Fibroblast of skin of left quadriceps (primary cell): ENCODE results near the gene ANO4.
"Not testable (repeated sequence)": the region's sequence is repeated elsewhere in the genome, so short reads cannot be mapped to it uniquely, and the experiment has no call there.

Experiments used
- DNase-seq, 2 experiments: peaks; one replicate each; pipeline ENCODE4 v3.0.0-alpha.2; 2013; ENCODE audit warnings: low read depth in 2 of 2

The ANO4 gene

DNA sequence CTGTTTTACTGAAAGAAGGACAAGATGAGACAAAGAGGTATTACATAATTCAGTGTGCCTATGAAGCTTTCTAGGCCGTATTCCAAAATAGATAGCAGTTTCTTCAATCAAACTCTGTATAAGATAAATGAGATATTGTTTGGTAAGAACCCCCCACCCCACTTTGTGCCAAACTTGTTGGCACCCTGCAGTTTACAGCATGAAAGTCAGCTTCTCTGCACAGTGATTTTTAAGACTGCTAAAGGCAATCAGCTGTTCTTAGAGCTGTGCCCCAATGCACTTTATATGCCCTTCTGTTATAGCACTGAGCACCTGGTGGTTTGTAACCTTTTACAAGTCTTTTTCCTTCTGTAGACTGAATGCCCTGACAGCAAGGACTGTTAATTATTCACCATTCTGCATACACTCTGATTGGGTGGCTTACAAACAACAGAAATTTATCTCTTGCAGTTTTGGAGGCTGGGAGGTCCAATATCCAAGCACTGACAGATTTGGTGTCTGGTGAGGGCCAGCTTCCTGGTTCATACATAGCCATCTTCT lies 76.7 kb downstream of the ANO4 start:
- DNase-seq, result no peak

DNA sequence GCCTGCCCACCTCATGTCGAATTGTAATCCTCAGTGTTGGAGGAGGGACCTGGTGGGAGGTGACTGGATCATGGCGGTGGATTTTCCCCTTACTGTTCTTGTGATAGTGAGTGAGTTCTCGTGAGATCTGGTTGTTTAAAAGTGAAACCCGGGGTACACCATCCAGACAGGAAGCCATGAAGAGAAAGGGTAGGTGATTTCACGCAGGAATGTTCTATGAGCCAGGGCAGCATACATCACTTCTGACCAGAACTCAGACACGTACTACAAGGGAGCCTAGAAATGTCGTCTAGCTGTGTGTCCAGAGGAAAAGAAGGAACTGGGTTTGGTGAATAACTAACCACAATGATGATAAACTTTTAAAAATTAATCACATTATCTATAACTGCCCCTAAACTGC lies 80.6 kb downstream of the ANO4 start:
- DNase-seq, result no peak

DNA sequence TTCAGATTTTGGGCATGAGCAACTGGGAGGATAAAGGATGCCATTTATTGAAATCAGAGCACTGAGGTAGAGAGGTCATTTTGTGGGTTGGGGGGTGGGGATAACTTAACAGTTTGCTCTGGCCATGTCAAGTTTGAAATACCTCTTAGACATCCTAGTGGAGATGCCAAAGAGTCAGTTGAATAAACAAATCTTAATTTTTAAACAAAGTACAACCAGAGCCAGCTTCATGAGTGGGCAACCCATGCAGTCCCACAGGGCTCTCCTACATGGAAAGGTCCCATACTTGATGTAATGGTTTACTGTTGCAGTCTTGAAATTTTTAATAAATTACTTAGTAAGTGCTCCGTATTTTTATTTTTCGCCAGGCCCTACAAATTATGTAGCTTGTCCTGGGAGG lies 81.2 kb downstream of the ANO4 start:
- DNase-seq, result no peak

DNA sequence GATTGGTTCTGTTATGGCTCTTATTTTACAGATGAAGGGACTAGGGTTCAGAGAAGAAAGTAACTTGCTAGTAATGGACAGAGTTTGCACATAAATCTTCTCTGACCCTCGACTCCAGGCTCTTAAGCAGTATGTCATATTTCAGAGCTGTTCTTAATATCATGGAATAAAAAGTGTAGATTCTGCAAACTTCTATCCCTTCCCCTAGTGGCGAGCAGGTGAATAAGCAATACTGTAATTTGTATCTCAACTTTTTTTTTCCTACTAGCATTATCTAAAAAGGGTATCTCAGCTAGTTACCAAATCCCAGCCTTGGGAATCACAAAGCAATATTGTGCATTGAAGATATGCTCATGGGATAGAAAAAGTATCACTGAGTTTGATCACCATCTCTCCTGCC lies 83.2 kb downstream of the ANO4 start:
- DNase-seq, result no peak

DNA sequence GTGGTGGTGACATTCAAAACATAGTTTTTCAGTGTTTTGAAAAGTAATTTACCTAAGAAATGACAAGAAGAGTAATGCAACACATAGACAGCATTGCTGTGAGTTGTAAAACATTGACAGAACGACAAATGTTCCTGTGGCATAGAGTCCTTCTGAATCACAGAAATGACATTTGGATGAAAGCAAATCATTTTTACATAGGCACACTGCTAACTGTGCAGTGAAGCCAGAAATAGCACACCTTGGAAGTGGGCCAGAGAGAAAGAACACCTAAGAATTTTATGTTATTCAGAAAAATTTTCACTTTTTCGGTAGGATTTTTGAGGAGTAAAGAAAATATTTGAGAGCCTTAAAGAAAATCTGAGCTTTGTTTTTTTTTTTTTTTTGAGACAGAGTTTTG lies 100.6 kb downstream of the ANO4 start:
- no peak for DNase-seq

DNA sequence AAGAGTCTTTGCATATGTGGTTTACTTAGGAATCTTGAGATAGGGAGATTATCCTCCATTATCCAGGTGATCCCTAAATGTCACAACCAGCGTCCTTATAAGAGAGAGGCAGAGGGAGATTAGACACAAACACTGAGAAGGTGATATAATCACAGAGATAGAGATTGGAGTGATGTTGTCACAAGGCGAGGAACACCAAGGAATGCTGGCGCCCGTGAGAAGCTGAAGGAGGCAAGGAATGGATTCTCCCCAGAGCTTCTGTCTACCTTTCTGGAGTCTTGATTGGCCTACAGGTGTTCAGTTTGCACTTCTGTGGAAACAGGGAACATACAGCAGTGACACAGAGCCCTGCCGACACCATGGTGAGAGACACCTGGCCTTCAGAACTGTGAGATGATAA lies 101.6 kb downstream of the ANO4 start:
- DNase-seq, result no peak

DNA sequence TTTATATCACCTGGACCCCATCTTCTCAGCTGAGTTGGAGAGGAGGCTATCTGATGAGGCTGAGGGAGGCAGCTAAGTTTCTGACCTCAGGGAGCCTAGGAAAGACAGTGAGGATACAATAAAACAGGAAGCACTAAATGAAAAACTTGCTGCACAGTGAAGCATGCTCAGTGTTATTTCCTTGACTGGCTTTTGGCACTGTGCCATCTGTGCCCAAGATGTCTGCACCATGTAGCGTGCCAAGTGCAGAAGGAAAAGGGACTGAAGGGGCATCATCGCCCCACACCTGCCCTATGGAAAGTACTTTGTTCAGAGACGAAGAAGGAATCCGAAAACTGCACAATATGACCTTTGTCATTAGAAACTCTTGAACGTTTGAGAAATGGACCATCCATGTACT lies 102.7 kb downstream of the ANO4 start:
- DNase-seq, result no peak

DNA sequence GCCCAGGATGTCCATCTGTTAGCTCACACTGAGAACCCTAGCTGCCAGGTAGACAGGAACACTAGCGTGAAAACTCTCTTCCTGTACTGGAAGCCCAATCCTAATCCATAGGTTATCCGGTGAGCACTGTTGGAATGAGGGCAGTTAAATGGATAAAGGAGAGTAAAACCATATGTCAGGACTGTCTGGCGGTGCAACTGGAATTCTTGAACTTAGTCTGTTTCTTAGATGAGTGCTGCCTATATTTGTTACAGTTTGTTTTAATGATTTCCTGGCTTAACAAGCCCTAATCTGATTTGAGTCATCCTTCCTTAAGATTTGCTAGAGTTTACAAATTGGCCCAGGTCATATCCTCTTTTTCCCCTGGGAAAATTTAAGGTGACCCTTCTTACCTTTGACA lies 104.7 kb downstream of the ANO4 start:
- no peak for DNase-seq

DNA sequence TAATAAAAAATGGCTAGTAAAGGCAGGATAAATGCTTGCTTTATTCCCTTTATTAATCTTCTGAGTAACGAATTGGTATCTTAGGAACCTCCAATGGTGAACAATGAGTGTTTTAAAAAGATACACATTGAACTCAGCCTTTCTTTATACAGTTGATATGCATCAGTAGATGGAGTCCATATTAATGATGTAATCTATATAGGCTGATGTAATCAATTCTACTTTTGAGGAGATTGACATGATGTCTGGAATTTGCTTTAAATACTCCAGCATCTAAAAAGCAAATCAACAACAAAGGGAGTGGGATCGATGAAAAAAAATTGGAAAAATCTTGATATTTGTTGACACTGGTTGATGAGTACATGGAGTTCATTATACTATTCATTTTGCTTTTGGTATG lies 106.2 kb downstream of the ANO4 start:
- DNase-seq, result no peak

DNA sequence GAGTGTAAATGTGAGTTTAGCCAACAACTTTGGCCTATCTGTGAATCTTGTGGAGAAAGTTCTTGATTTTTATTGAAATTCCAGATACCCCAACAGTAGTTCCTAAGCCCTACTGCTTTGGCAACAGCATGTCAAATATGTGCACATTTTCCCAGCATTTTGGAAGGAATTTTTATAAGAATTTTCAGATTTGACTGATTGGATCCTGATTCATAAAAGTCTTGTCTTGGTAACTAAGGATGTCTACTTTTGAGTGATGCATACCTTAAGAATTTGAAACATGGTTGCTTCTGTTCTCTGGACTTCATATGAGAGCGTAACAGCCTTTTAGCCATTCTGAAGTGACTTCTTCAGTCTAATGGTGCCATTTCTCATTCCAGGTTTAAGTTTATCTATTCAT lies 106.7 kb downstream of the ANO4 start:
- DNase-seq, result no peak

DNA sequence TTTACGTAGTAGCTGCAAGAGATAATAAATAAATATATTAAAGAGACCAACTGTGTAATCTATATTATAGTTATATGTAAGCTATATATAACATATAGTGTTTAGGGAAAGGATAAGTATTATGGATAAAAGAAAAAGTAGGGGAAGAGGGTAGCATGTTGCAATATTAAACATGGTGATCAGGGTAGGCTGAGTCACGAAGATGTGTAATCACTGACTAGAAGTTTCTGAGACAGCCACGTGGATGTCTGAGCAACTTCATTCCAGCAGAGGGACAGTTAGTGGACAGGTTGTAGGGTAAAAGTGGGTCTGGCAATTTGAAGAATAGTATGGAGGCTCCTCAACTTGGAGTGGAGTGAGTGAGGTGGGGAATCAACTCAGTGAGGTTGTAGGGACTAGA lies 109.7 kb downstream of the ANO4 start:
- no peak for DNase-seq

DNA sequence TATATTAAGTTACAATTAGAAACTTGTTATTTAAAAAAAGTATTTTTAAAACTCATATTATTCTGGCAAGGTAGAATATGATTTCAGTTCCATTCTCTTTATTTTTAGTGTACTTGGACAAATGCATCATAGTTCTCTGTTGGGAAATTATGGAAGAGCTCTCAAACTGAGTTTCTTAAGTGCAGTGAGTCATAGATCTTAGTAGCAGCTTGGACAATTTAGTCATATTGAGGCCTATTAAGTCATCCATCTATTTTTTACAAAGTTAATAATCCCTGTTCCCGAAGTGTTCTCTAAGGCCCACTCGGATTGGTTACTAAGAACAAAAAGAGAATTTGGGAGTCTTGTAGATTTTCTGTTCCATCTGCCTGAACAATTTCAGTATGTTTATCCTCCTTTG lies 113.9 kb downstream of the ANO4 start:
- DNase-seq, result no peak

DNA sequence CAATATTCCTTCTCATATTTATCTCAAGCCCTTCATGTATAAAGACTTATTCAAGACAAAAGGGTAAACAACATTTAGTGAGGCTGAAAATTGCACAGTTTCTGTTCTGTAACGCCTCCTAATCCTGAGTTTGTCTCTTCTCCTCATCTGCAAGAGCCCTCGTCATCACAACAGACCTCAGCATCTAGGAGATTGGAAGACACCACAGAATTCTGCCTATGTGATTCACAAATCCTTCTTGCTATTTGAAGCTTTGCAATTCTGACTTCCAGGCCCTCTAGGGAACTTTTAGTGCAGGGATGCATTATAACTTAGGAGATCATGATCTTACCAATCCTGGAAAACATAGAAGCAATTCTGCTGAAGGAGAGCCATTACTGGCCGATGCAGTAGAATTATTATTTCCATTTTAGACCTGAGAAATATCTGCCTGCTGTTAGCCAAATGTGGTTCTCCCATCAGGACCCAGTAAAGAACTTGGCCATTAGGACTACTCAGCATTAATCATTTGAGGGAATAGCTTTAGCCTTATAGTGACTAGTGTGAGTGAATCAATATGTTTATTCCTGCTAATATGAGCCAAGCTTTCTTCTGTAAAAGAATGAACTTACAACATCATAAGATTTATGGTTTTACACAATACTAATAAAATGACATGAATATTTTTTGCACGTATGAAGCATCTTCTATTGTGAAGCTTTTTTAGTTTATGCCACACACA lies 119.5 kb downstream of the ANO4 start:
- no peak for DNase-seq

DNA sequence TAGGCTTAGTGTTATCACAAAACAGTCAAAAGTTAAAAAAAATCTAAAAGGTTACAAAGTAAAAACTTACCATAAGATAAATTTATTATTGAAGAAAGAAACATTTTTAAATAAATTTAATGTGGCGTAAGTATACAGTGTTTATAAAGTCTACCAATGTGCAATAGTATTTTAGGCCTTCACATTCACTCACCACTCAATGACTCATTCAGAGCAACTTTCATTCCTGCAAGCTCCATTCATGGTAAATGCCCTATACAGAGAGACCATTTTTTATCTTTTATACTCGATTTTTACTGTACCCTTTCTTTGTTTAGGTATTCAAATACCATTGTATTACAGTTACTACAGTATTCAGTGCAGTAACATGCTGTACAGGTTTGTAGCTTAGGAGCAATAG lies 124.5 kb downstream of the ANO4 start:
- no peak for DNase-seq

DNA sequence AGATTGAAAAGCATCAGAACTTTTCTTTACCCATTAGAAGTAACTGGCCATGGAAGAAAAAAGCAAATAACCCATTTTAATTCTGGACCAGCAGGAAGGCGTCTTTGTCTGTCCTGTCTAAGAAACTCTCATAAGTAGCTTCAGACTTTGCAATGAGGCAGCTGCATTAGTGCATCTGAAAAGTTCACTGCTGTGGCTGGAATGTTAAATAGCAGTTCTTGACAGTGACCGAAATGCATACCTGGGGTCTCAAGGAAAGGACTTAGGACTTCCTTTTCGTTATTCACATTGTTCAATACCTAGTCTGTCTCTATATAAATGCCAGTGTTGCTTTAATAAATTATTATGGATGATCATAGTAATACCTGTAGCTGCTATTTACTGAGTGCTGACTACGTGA lies 125.9 kb downstream of the ANO4 start:
- DNase-seq, result no peak

DNA sequence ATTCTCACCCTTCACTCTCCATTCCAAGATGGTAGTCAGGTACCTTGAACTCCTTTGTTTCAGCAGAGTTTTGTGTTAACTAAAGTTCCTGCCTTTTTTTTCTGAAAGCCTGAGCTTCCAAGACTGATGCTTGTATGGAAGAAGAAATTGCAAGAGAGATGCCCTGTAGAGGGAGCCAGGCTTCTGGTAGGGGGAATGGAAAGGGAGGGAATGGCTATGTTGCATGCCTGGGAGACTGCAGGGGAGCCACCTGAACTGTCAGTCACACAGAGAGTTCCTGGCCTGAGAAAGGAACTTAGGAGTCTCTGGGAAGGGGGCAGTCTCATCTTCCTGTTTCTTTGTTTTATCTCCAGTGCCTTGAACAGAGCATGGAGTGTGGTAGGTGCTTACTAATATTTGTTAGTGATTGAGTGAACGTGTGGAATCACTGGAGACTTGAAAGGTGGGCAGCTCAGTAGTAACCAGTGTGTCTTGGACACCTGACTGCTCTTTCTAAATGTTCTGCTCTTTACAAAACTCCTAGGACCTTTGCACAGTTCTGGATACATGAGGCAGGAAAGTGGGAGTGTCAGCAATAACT lies 132.2 kb downstream of the ANO4 start:
- no peak for DNase-seq

DNA sequence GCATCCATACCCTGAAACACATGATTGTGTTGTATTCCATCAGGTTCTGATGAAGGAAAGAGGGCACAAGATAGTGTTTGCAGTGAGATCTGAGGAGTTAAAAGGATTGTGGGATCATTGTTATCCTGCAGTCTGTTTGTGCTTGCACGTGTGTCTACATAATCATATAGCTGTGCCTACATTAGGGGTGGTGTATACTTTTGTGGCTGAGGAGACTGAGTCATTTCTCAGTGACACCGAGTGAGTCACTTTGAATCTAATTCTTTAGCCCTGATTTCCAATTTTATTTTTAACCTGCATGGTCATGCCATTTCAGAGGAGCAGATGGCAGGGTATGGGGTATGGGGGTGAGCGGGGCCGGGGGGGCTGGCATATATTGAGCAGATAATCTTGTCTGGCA lies 133.2 kb downstream of the ANO4 start:
- DNase-seq, result no peak

DNA sequence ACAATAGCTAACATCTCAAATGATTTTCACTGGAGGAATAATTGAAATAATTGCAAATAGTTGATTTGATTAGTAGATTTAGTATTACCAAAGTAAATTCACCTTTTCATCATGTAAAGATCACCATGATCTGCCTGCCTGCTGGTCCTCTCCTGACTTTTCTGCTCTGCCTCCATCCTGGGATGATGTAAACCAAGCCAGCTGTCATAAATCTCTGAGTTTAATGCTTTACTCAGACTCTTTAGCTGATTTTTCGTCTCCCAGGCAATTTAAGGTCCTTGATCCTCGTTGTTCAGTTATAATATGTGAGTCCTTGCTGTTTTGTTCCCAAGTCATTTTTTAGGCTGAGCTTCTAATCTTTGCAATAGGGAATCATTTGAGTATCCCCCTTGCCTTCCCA lies 138.0 kb downstream of the ANO4 start:
- no peak for DNase-seq

DNA sequence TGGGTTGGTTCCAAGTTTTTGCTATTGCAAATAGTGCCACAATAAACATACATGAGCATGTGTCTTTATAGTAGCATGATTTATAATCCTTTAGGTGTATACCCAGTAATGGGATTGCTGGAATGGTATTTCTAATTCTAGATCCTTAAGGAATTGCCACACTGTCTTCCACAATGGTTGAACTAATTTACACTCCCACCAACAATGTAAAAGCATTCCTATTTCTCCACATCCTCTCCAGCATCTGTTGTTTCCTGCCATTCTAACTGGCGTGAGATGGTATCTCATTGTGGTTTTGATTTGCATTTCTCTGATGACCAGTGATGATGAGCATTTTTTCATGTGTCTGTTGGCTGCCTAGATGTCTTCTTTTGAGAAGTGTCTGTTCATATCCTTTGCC lies 139.0 kb downstream of the ANO4 start:
- DNase-seq, result not testable (repeated sequence)

DNA sequence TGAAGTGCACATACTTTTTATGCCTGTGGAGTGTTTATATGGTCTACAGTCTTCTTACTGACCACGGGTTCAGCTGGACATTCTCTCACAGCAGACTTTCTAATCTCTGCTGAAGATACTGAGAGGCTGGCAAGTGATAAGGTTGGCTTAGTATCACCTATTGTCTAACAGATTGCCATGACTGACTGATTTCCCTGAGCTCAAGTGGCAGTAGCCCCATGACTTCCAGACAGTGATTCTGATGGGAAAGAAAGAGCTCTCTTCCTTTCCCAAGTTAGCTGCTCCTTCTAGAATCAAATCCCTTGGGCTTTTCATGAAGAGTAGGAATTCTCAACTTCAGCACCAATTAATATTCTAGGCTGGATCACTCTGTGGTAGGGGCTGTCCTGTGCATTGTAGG lies 141.4 kb downstream of the ANO4 start:
- no peak for DNase-seq

DNA sequence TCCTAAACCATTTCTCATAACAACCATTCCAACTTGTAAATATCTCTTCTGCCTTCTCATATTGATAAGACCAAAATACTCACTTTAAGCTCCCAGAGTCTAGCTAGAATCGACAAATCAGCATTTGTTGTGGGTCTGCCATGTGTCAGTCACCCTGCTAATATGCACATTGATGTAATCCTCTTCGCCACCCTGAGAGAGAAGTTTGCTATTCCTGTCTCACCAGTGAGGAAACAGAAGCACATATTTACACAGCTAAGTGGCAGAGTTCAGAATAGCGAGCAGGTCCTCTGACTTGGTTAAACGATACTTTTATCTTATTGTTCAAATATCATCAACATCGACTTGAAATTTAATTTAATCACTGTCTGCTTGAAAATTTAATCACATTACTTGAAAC lies 142.1 kb downstream of the ANO4 start:
- no peak for DNase-seq

DNA sequence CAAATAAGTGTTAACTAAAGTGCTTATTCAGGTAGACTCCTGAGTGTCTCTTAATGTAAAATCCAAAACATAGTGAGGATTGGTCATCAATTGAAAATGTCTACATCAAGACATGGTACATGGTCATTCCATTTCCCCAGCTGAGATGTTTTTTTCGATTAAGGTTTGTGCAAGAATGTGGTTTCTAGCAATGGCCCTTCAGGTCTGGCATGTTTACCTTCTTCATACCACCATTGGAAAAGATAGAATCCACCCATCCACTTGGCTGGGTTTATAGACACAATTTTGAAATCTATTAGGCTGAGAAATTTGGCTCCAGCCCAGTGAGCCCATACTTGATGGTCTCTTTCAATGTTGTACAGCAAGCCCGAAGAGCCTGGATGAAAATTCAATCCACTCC lies 145.9 kb downstream of the ANO4 start:
- DNase-seq, result no peak

DNA sequence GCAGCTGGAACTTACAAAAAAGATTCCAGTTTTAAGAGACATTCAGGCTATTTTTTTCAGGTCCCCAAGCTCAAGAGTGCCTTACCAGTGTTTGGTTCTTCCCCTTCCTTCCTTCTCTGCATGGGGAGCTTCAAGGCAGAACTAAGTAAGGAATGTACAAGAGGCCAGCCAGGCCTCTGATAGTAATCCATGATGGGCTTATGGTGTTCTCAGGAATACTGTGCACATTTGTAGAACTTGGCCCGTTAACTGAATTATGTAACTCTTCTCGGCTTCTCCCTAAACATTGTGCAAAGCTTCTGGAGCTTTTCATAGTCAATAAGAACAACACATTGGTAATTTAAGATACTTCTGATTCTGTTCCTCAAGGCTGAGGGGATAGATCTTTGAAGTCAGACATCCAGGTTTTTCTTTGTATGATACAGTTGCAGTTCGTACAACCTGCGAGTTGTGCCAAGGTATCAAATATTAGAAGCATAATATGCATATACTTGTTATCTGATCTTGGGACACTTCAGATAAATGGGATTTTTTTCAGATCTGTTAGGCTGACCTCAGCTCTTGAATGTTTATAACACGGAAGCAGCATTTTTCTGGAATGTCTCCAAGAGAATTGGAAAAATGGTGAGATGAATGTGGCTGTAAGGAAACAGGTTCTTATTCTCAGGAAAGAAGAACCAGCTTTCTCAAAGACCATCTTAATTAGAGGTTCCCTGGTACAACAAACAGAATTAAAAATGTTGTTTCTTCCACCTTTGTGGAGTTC lies 148.6 kb downstream of the ANO4 start:
- no peak for DNase-seq
